GDM1 (cell line): ENCODE data around the gene CCN2.
"Not testable (repeated sequence)": the region's sequence is repeated elsewhere in the genome, so short reads cannot be mapped to it uniquely, and the experiment has no call there.

Source experiments
- DNase-seq: peaks from one replicate; lab custom pipeline; 2025; lab: John Stamatoyannopoulos, UW

Gene CCN2

GRCh38 chr6:131909408-131910218 lies 41.6 kb downstream of the CCN2 start:
- DNase-seq: peak; percentile 47

DNA sequence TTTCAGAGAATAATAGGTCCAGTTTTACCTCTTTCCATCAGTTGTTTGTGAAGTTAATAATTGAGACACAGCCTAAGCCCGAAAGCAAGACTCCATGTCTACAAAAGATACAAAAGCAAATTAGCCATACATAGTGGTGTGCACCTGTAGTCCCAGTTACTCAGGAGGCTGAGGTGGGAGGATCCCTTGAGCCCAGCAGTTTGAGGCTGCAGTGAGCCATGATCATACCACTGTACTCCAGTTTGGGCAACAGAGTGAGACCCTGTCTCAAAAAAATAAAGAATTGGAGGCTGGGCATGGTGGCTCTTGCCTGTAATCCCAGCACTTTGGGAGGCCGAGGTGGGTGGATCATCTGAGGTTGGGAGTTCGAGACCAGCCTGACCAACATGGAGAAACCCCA lies 42.4 kb downstream of the CCN2 start:
- not testable (repeated sequence) for DNase-seq

GRCh38 chr6:131903734-131904133 lies 47.4 kb downstream of the CCN2 start:
- DNase-seq: not testable (repeated sequence)

- not testable (repeated sequence) for DNase-seq
Measured at GRCh38 chr6:131901326-131901873, 49.8 kb downstream of the CCN2 start.

- DNase-seq: no peak
Measured at GRCh38 chr6:131900231-131900630, 50.9 kb downstream of the CCN2 start.

- no peak for DNase-seq
Measured at GRCh38 chr6:131898718-131899117, 52.5 kb downstream of the CCN2 start.
